SU-DHL-6 (cell line): ENCODE results near the gene F2RL3.

Source experiments
- CTCF ChIP-seq: fragments of 200-600 bp; sonication (generic); IDR thresholded peaks from one replicate; pipeline ENCODE4 v1.5.1; 2017; ENCODE audit warnings: antibody characterized with exemption, mild to moderate bottlenecking, low read length, moderate library complexity; ENCODE audit not compliant: insufficient read depth, poor library complexity, severe bottlenecking
- EZH2phosphoT487 ChIP-seq: fragments of 200-600 bp; sonication (generic), shearing (Covaris generic); conservative IDR thresholded peaks from 2 replicates; pipeline ENCODE4 v1.6.1; 2018; ENCODE audit warnings: mild to moderate bottlenecking, antibody characterized with exemption, low read length, moderate library complexity, mixed read lengths

GRCh38 chr19:16878181-16878965 lies 10.4 kb upstream of the F2RL3 start:
- TF ChIP-seq CTCF (no peak), EZH2phosphoT487 (no peak)
